ENCODE results near the gene SPTBN1. TPM values are rescaled to one million over a fixed set of nuclear protein-coding genes. Genes with fewer than 3 reads are reported as not detected.

The SPTBN1 gene
- total and polyA plus RNA-seq, 2 of the 13 experiments (the other 11 are each of a cell fraction or from before 2014, with no cell fraction given): 123 to 299 TPM

DNA sequence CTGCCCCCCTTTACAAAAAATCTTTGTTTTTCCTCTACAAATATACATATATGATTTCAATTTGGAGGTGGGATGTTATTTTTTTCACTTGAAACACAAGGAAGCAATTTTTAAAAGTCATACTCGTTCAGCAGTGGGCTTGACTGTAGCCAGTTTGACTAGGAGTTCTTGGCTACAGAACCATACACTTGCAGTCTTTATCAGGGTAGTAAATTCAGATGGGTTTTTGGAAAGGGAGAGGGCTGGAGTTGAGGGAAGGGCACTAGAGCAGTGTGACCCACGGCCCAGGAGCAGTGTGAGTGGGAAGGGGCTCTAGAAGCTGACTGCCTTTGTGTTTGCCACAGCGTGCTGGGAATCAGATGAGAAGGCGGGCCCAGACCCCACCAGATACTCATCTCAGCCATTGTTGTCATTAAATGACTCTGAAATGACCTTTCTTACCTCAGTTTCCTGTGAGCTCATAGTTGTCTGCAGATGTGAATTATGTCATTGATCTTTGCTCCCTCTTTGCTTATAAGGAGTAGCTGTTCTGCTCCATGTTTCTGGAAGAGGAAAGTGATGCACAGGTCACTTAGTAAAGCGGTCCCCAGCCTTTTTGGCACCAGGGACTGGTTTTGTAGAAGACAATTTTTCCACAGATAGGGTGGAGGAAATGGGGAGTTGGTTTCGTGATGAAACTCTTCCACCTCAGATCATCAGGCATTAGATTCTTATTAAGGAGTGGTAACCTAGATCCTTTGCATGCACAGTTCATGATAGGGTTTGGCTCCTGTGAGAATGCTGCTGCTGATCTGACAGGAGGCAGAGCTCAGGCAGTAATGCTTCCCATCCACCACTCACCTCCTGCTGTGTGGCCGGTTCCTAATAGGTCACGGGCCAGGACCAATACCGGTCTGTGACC is 116.8 kb downstream of the SPTBN1 start (continued):
- TF ChIP-seq, protein P1, sequence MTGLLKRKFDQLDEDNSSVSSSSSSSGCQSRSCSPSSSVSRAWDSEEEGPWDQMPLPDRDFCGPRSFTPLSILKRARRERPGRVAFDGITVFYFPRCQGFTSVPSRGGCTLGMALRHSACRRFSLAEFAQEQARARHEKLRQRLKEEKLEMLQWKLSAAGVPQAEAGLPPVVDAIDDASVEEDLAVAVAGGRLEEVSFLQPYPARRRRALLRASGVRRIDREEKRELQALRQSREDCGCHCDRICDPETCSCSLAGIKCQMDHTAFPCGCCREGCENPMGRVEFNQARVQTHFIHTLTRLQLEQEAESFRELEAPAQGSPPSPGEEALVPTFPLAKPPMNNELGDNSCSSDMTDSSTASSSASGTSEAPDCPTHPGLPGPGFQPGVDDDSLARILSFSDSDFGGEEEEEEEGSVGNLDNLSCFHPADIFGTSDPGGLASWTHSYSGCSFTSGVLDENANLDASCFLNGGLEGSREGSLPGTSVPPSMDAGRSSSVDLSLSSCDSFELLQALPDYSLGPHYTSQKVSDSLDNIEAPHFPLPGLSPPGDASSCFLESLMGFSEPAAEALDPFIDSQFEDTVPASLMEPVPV (CRISPR knock-in tag; IDR thresholded peaks at IDR 0.05): no peak
- no peak for TF ChIP-seq MZF1 (CRISPR knock-in tag; IDR thresholded peaks at IDR 0.05; ENCODE audit: borderline replicate concordance)
- TF ChIP-seq FOXC1 (CRISPR knock-in tag; IDR thresholded peaks at IDR 0.05; ENCODE audit: borderline replicate concordance): 0 out of 2 replicates have a peak, but pooled peaks have one; percentile 34
- 0 out of 2 replicates have a peak, but pooled peaks have one; percentile 32 for TF ChIP-seq ZFX (CRISPR knock-in tag; IDR thresholded peaks at IDR 0.05; ENCODE audit: low read depth)
- no peak for TF ChIP-seq ZNF549 (CRISPR knock-in tag; IDR thresholded peaks at IDR 0.05)
- TF ChIP-seq ARID2 (CRISPR knock-in tag; IDR thresholded peaks at IDR 0.05; ENCODE audit: borderline replicate concordance): no peak
- 0 out of 2 replicates have a peak, but pooled peaks have one; percentile 39 for TF ChIP-seq ZNF17 (CRISPR knock-in tag; IDR thresholded peaks at IDR 0.05)
- no peak for TF ChIP-seq EZH2 (conservative IDR thresholded peaks at IDR 0.05; ENCODE audit: low read depth, low read length)
- 0 out of 2 replicates have a peak, but pooled peaks have one; percentile 15 for TF ChIP-seq FOSL2 (CRISPR knock-in tag; IDR thresholded peaks at IDR 0.05)
- no peak; the same call in 1 of the 2 replicates for TF ChIP-seq HOXA3 (CRISPR knock-in tag; IDR thresholded peaks at IDR 0.05)
- TF ChIP-seq ZNF737 (CRISPR knock-in tag; IDR thresholded peaks at IDR 0.05; ENCODE audit: borderline replicate concordance): no peak
- no peak for TF ChIP-seq SMAD1 (CRISPR knock-in tag; IDR thresholded peaks at IDR 0.05; ENCODE audit: borderline replicate concordance, low read depth)
- no peak for TF ChIP-seq ATM (IDR thresholded peaks at IDR 0.05; ENCODE audit: borderline replicate concordance)
- TF ChIP-seq, protein P2, sequence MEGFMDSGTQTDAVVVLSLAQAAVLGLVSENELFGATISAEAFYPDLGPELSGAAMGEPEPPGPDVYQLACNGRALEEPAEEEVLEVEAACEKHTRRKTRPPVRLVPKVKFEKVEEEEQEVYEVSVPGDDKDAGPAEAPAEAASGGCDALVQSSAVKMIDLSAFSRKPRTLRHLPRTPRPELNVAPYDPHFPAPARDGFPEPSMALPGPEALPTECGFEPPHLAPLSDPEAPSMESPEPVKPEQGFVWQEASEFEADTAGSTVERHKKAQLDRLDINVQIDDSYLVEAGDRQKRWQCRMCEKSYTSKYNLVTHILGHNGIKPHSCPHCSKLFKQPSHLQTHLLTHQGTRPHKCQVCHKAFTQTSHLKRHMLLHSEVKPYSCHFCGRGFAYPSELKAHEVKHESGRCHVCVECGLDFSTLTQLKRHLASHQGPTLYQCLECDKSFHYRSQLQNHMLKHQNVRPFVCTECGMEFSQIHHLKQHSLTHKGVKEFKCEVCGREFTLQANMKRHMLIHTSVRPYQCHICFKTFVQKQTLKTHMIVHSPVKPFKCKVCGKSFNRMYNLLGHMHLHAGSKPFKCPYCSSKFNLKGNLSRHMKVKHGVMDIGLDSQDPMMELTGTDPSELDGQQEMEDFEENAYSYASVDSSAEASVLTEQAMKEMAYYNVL (CRISPR knock-in tag; IDR thresholded peaks at IDR 0.05; ENCODE audit: borderline replicate concordance): 0 out of 2 replicates have a peak, but pooled peaks have one; percentile 30
- TF ChIP-seq, protein P3, sequence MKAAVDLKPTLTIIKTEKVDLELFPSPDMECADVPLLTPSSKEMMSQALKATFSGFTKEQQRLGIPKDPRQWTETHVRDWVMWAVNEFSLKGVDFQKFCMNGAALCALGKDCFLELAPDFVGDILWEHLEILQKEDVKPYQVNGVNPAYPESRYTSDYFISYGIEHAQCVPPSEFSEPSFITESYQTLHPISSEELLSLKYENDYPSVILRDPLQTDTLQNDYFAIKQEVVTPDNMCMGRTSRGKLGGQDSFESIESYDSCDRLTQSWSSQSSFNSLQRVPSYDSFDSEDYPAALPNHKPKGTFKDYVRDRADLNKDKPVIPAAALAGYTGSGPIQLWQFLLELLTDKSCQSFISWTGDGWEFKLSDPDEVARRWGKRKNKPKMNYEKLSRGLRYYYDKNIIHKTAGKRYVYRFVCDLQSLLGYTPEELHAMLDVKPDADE (CRISPR knock-in tag; IDR thresholded peaks at IDR 0.05): no peak
- TF ChIP-seq POLR2G (IDR thresholded peaks at IDR 0.05; ENCODE audit: low read depth, low read length): peak; percentile 30
- TF ChIP-seq ZBTB7B (CRISPR knock-in tag; IDR thresholded peaks at IDR 0.05): no peak
- TF ChIP-seq ZNF44 (CRISPR knock-in tag; IDR thresholded peaks at IDR 0.05): no peak
- TF ChIP-seq, protein P4, sequence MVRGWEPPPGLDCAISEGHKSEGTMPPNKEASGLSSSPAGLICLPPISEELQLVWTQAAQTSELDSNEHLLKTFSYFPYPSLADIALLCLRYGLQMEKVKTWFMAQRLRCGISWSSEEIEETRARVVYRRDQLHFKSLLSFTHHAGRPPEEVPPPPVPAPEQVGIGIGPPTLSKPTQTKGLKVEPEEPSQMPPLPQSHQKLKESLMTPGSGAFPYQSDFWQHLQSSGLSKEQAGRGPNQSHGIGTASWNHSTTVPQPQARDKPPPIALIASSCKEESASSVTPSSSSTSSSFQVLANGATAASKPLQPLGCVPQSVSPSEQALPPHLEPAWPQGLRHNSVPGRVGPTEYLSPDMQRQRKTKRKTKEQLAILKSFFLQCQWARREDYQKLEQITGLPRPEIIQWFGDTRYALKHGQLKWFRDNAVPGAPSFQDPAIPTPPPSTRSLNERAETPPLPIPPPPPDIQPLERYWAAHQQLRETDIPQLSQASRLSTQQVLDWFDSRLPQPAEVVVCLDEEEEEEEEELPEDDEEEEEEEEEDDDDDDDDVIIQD (CRISPR knock-in tag; IDR thresholded peaks at IDR 0.05; ENCODE audit: low read depth): no peak
- 0 out of 2 replicates have a peak, but pooled peaks have one; percentile 53 for TF ChIP-seq ZNF343 (CRISPR knock-in tag; IDR thresholded peaks at IDR 0.05)
- TF ChIP-seq ZFP36L2 (CRISPR knock-in tag; IDR thresholded peaks at IDR 0.05): no peak
- TF ChIP-seq ZNF563 (CRISPR knock-in tag; IDR thresholded peaks at IDR 0.05): no peak
- peak in 1 of 2 experiments; percentile 20; a peak in 1 of 4 replicates for TF ChIP-seq NR2F1 (CRISPR knock-in tag; IDR thresholded peaks at IDR 0.05)
